CD4-positive, alpha-beta T cell treated with Interleukin-17A for 4 hours (primary cell): ENCODE data around the gene HOXA5.

ENCODE experiments used
- DNase-seq: peaks from one replicate; pipeline ENCODE4 v3.0.0-alpha.2; 2020; ENCODE audit warnings: mixed read lengths

Gene HOXA5

GRCh38 chr7:27116031-27116961 is 27.2 kb downstream of the HOXA5 start:
- no peak for DNase-seq

DNA sequence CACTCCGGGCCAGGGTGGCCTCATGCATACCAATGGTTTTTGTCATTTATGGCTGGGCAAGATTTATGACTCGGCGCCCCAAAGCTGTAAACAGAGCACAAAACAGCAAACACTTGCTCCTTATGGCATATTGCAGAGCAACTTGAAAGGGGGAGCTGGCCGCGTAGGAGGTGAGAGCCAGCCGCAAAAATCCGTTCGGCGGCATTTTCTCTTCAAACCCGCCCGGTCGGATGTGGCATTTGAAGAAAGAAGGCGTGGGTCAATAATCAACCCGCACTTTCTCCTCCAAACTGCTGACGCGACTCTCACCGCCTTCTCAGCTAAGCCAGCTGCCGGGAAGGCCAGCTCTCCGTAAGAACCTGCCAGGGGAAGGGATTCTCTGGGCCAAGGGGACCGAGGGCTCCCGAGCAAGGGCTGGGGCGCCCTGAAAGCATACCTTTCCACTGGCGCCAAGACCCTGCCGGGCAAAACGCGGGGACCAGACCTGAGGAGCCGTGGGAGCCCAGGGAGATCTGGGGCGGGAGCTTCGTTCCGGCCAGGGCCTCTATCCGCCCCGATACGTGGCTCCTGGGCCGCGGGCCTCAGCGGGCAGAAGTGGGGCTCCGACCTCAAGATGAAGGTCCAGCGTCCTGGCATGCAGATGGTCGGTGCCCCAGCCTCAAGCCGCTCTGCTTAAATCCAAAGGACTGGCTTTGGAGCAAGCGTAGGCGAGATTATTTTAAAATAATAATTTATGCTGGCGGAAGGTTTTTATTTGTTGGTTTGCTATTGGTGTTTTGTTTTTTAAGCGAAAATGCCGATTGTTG is 28.1 kb downstream of the HOXA5 start:
- DNase-seq = no peak

DNA sequence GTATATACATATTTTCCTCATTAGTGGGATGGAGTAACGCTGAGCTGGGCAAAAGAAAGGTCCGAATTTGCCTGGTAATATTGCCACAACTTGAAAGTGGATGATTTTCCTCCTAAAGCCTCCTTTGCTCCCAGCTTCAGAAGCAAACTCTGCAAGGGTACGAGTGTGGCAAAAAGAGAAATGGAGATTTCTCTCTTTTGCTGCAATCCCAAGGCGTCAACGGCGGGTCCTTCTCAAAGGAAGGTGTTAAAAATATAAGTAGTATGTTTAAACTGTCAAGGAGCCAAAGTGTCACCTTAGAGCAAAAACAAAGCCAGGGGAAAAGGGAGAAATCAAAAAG is 28.6 kb downstream of the HOXA5 start:
- DNase-seq = no peak

- no peak for DNase-seq
Measured at GRCh38 chr7:27113991-27114769, 29.3 kb downstream of the HOXA5 start.

DNA sequence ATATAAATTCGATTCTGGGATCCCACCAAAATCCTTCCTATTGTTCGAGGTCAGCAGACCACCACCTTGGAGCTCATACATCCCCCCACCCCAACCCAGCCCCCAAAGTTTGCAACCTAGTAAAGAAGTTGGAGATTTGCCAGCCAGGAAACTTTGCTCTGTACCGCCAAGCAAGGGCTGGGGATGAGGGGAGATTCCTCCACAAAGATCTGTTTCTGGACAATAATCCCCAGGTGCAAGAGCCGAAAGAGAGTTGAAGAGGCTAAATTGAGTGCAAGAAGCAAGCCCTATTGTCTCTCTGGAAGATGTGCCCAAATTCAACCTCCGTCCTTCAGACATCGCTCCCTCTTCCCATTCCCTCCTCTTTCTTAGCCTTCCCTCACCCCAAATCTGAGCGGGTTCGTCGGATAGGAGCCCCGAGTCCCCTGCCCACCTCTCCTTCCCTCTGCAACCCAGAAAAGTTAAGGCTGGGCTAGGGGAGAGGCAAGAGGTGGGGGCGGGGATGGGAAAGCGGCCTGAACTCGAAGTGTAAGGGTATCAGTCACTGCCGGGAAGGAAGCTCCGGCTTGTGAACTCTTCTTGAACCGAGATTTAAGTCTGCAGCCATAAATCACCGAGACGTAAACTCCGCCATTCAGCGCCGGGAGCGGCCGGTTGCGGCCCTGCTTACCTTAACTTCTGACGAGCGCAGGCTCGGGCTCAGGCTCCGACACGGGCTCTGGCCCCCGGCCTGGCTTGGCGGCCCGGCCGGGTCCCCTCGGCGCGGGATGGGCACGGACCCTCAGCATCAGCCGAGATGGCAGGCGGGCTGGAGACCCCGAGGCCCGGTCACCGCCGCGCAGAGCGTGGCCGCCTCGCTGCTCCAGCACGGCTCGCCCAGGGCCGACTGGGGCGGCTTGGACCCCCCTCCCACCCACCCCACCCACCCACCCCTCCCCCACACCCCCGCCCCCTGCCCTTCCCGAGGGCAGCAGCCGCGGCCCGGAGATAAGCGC is 30.2 kb downstream of the HOXA5 start:
- no peak for DNase-seq

DNA sequence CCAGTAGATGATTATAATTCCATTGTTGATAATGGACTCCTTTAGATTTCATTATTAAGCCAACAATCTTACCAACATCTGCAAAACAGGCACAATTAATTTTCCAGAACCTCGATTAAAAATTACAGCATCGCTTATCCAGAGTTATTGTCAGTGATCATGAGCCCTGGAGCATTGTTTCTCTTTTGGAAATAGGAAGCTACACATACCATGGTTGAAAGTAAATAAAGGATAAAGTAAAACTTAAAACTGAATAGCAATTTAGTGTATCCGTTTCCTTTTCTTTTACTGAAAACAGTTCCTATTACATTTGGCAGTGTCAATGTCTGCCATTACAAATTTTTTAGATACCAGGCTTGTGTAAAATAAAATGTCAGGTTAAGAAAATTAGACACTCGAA is 31.1 kb downstream of the HOXA5 start:
- DNase-seq = no peak

DNA sequence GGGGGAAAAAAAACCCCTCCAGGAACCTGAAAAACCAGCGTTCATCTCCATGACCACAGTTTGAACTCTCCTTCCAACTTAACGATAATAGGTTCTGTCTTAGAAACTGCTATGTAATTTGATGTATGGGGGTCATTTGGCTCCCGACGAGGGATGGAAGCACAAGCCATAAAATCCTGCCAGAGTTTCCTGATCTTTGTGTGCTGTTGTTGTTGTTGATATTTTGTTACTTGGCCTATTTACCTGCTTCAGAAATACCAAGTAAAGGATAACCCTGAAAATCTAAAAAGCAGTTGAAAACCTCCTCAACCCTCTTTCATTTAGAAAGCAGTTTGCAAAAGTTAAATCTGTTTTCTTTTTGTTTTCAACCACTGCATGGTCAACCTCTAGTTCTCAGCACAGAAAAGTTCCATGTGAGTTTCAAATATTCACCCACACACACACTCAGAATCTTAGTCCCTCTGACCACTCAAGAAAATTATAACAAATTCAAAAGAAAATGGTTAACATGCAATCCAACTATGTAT is 31.7 kb downstream of the HOXA5 start:
- no peak for DNase-seq

DNA sequence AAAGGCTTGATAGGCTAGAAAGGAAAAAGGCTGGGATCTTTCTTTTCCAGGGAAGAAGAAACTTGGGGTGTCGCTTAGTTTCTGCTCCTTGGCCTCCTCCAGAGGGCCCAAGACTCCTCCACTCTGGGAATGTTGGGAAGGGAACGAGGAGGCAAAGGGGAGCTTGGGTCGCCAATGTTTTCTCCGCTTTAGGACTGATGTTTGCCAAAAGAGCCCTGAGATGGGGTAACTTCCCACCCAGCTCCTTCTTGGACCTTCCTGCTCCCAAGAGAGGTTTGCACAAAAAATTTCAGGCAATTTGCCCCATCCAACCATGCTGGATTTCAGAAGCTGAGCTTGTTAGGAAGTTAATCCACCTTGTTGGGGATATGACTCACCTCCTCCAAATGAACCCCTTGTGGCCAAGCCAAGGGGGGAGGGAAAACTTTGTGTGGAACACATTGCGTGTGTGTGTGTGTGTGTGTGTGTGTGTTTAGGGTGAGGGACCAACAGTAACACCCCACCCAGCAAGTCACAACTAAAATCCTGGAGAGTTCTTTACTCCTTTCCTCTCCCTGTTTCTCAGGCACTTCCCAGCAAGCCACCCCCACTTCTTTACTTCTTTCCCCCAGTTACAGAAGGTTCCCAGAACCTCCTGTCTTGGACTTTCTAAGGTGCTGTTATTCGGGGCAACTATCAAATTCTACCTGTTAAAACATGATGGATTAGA is 32.3 kb downstream of the HOXA5 start:
- no peak for DNase-seq

- no peak for DNase-seq
Measured at GRCh38 chr7:27110186-27111031, 33.1 kb downstream of the HOXA5 start.

DNA sequence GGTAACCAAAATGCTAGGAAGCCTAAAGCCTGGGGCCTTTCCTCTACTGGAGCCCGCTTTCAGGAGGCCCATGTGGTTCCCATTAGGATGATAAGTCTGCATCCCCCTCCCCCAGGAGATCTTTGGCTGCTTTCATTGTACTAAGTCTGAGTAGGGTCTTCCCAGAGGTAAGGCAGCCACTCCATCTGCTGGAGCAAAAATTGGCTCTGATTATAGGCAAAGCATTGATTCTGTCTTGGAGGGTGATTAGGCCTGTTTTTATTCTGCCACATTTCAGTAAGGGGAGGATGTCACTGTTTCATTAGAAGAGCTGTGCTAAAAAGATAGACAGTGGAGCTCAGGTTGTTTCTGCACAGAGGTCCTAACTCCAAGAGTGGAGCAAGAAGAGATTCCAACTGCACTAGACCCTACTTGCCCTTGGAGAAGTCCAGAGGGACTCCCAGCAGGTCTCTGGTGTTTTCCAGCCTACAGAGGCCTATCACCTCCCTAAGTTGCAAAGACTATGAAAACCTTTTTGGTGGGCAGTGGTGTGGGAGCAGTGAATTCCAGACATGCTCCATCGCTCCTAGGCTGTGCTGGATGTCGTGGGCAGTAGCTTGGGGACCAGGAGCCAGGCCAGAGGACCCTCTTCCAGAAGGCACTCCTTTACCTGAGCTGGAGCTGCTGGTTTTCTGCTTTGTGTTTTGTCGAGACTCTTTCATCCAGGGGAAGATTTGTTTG is 33.9 kb downstream of the HOXA5 start:
- DNase-seq = no peak

- no peak for DNase-seq
Measured at GRCh38 chr7:27108390-27109127, 34.9 kb downstream of the HOXA5 start.

DNA sequence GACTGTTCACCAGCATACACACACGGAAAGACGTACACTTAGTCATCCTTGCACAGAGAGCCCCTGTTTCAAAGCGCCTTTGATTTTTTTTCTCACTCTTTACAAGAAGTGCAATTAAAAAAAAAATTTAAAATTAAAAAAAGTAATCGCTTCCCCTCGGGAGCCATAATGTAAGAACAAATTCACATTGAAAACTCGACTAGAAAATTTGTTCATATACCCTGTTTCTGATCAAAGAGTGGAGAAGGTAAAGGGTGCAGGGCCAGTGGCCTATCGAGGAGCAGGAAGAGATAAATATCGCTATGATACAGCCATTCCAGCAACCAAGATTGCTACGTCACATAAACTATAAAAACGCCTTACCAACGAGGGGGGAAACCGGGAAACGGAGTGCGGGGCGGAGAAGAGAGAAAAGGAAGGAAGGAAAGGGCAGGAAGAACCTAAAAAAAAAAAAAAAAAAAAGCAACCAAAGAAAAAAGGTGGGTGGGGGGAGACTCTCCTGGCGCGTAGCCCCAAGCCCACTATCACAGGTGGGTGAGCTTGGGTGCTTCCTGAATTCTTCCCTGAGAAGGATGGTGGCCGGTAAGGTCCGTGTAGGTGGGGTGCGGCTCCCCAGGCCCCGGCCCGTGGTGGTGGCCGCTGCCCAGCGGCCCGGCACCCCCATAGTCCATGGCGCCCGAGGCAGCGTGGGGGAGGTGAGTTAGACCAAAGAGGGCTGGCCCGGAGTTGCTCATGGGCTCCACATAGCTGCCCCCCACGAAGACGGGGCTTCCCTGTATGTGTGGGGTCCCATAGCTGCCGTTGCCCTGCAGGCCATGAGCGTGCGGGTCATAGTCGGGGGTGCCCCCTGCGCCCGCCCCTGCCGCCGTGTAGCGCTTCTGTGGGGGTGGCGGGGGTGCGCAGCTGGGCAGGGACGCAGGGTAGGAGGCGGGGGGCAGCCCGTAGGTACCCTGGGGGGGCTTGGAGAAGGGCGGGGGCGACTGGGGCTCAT is 35.8 kb downstream of the HOXA5 start:
- DNase-seq = no peak

- no peak for DNase-seq
Measured at GRCh38 chr7:27106901-27107240, 36.6 kb downstream of the HOXA5 start.

GRCh38 chr7:27106181-27106900 is 37.1 kb downstream of the HOXA5 start:
- DNase-seq = no peak

DNA sequence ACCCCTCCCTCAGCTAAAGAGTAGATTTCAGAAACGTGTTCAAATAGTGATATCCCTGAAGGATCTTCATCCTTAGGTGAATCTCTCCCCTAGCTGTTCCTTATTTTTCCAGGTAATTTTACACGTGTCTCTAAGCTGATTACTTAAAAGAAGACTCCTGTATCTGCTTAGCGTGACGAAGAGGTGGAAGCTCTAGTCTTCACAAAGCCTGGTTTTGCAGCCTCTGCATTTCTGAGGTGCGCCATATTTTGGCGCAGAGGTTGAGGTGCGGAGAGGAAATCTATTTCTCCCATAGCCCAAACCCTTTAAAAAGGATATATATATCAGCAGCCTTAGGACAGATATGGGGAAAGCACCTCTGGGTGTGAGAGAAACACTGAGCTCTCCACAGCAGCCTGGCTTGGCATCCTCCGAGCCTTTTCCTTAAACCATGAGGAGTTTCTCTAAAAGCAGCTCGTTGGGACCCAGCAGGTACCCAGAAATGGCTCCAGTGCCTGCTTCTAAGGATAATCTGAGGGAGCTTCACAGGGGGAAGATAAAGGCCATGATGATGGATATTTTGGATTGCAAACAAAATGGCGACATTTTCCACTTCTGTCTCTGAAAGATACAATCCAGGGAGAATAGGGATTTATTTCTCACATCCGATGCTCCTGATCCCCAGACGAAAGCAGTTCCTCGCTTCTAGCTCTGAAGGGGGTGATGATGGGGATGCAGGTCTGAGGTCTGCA is 38.0 kb downstream of the HOXA5 start:
- no peak for DNase-seq
